Measurements from ENCODE around the gene TUBB4B.

DNA sequence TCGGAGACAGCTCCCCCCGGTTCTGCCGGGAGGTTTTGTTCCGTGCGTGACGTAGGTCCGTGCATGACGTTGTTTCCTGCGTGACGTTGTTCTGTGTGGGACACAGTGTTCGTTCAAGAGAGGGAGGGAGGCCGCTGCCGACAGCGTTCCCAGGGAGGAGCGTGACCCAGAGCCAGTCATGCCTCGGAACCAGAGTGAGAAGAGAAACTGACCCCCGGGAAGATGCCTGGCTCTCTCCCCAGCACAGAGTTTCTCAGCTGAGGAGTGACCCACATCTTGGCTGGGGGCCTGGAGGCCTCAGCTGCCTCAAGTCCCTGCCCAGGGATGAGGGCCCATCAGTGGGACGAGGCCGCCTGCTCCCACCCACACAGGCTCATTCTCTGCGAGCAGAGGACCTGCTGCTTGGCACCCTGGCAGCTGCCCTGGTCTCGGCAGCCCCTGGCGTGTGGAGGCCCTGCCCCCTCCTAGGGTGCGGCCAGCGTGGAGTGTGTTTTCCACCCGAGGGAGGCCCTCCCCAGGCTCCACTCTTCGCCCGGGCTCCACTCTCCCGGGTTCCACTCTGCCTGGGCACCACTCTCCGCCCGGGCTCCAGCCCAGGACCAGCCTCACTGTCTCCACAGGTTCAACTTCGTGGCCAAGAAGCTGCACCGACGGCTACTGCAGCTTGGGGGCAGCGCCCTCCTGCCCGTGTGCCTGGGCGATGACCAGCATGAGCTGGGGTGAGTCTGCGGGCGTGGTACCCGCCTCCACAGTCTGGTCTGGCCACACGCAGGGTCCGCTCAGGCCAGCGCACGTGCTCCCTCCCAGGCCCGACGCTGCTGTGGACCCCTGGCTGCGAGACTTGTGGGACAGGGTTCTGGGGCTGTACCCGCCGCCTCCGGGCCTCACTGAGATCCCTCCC, 27.7 kb upstream of the TUBB4B start:
- TF ChIP-seq, protein P1, sequence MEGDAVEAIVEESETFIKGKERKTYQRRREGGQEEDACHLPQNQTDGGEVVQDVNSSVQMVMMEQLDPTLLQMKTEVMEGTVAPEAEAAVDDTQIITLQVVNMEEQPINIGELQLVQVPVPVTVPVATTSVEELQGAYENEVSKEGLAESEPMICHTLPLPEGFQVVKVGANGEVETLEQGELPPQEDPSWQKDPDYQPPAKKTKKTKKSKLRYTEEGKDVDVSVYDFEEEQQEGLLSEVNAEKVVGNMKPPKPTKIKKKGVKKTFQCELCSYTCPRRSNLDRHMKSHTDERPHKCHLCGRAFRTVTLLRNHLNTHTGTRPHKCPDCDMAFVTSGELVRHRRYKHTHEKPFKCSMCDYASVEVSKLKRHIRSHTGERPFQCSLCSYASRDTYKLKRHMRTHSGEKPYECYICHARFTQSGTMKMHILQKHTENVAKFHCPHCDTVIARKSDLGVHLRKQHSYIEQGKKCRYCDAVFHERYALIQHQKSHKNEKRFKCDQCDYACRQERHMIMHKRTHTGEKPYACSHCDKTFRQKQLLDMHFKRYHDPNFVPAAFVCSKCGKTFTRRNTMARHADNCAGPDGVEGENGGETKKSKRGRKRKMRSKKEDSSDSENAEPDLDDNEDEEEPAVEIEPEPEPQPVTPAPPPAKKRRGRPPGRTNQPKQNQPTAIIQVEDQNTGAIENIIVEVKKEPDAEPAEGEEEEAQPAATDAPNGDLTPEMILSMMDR (conservative IDR thresholded peaks at IDR 0.05; ENCODE audit: low read depth, low read length): peak; percentile 47; the same call in 1 of the 2 replicates
- TF ChIP-seq EZH2 (IDR thresholded peaks at IDR 0.05; ENCODE audit: low read length, unreplicated experiment): no peak
- TF ChIP-seq EZH2phosphoT487 (IDR thresholded peaks at IDR 0.05; ENCODE audit: borderline replicate concordance, low read length): no peak

All from PC-3 (cell line).